Brain microvascular endothelial cell (primary cell): ENCODE results near the gene GLIPR1.
"Not testable (repeated sequence)": the region's sequence is repeated elsewhere in the genome, so short reads cannot be mapped to it uniquely, and the experiment has no call there.

Source experiments
- DNase-seq: peaks from one replicate; pipeline ENCODE4 v3.0.0-alpha.2; 2020
- H3K27ac ChIP-seq: fragments of 250-450 bp; sonication (Bioruptor Pico); 2 replicates; pipeline ENCODE4 v1.5.1; 2020; ENCODE audit warnings: mild to moderate bottlenecking, moderate library complexity
- H3K27me3 ChIP-seq: fragments of 250-450 bp; sonication (Bioruptor Pico); replicated peaks from 2 replicates; pipeline ENCODE4 v1.5.1; 2020; ENCODE audit warnings: mild to moderate bottlenecking
- H3K36me3 ChIP-seq: fragments of 250-450 bp; sonication (Bioruptor Pico); replicated peaks from 2 replicates; pipeline ENCODE4 v1.5.1; 2020; ENCODE audit warnings: mild to moderate bottlenecking
- H3K4me3 ChIP-seq: 2 replicates; pipeline ENCODE4 v1.5.1; 2011; ENCODE audit warnings: low read depth, mild to moderate bottlenecking, control low read depth, low read length, moderate library complexity
- in situ Hi-C: cut with HindIII; loops from 2 replicates; pipeline ENCODE4 v1.10.0; 2017; ENCODE audit warnings: low sequenced_read_pairs, low pct_ligation_motif_present
- TF ChIP-seq, protein P1 (sequence below): IDR thresholded peaks from 2 replicates; pipeline ENCODE4 v1.5.1; 2011; ENCODE audit warnings: low read depth, mild to moderate bottlenecking, moderate library complexity, low read length, control low read depth, inconsistent platforms; ENCODE audit errors: missing control alignments

GLIPR1 gene

DNA sequence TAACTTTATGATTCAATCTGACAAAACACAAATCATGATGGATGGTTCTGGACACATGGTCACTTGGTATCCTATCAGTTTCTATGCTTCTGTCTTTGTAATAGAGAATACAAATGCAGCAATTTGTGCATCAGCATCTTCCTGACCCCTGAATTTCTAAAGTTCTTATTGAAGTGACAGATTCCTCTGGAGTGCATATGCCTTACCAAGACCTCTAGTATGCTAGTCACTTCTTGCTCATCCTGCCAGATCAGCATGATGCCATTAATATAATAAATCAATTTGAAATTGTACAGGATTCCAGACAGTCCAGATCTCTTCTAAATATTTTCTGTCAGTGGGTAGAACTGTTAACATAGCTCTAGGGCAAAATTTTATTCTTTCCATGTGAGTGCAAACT, 40.6 kb upstream of the GLIPR1 start:
- Histone ChIP-seq H3K4me3 (no peak overlapping the region), H3K36me3 (no peaks in the 10 kb centered on the region), H3K27ac (no peak overlapping the region), H3K27me3 (no peaks in the 10 kb centered on the region)
- DNase-seq = no peak
- in situ Hi-C loops = no loop called here
- TF ChIP-seq, protein P1, sequence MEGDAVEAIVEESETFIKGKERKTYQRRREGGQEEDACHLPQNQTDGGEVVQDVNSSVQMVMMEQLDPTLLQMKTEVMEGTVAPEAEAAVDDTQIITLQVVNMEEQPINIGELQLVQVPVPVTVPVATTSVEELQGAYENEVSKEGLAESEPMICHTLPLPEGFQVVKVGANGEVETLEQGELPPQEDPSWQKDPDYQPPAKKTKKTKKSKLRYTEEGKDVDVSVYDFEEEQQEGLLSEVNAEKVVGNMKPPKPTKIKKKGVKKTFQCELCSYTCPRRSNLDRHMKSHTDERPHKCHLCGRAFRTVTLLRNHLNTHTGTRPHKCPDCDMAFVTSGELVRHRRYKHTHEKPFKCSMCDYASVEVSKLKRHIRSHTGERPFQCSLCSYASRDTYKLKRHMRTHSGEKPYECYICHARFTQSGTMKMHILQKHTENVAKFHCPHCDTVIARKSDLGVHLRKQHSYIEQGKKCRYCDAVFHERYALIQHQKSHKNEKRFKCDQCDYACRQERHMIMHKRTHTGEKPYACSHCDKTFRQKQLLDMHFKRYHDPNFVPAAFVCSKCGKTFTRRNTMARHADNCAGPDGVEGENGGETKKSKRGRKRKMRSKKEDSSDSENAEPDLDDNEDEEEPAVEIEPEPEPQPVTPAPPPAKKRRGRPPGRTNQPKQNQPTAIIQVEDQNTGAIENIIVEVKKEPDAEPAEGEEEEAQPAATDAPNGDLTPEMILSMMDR = no peak

DNA sequence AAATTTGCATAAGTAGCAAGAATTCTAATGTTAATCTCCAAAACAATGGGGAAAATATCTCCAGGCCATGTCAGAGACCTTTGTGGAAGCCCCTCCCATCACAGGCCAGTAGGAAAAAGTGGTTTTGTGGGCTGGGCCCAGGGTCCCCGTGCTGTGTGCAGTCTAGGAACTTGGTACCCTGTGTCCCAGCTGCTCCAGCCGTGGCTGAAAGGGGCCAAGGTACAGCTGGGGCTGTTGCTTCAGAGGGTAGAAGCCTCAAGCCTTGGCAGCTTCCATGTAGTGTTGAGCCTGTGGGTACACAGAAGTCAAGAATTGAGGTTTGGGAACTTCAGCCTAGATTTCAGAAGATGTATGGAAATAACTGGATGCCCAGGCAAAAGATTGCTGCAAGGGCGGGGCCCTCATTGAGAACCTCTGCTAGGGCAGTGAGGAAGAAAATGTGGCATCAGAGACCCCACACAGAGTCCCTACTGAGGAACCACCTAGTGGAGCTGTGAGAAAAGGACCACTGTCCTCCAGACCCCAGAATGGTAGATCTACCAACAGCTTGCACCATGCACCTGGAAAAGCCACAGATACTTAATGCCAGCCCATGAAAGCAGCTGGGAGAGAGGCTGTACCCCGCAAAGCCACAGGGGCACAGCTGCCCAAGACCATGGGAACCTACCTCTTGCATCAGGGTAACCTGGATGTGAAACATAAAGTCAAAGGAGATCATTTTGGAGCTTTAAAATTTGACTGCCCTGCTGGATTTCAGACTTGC, 38.7 kb upstream of the GLIPR1 start:
- H3K36me3 ChIP-seq, H3K4me3 ChIP-seq, DNase-seq, H3K27me3 ChIP-seq, H3K27ac ChIP-seq, in situ Hi-C loops: not testable (repeated sequence)

DNA sequence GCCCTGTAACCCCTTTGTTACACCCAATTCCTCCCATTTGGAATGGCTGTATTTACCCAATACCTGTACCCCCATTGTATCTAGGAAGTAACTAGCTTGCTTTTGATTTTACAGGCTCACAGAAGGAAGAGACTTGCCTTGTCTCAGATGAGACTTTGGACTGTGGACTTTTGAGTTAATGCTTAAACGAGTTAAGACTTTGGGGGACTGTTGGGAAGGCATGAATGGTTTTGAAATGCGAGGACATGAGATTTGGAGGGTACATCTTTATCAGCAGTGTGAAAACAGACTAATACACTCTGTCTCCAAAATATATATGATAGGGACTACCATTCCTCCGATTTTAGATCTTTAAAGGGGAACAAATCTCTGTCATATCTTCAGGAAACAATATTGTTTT, 38.1 kb upstream of the GLIPR1 start:
- DNase-seq, in situ Hi-C loops, H3K27me3 ChIP-seq, H3K27ac ChIP-seq, H3K36me3 ChIP-seq, H3K4me3 ChIP-seq: not testable (repeated sequence)

GRCh38 chr12:75443709-75444108, 36.8 kb upstream of the GLIPR1 start:
- Histone ChIP-seq H3K27me3 (no peaks in the 10 kb centered on the region), H3K4me3 (no peak overlapping the region), H3K27ac (no peak overlapping the region), H3K36me3 (no peaks in the 10 kb centered on the region)
- TF ChIP-seq, protein P1 = no peak
- in situ Hi-C loops = no loop called here
- DNase-seq = no peak

- in situ Hi-C loops = no loop called here
- no peak overlapping the region for H3K4me3 ChIP-seq
- H3K36me3 ChIP-seq = no peaks in the 10 kb centered on the region
- TF ChIP-seq, protein P1 = no peak
- no peaks in the 10 kb centered on the region for H3K27me3 ChIP-seq
- DNase-seq = peak; percentile 56
- H3K27ac ChIP-seq = peak overlapping the region; percentile 31
These were observed 36.0 kb upstream of the GLIPR1 start for GRCh38 chr12:75444429-75445136.

GRCh38 chr12:75445137-75445507, 35.4 kb upstream of the GLIPR1 start:
- DNase-seq, H3K4me3 ChIP-seq, H3K27me3 ChIP-seq, in situ Hi-C loops, H3K27ac ChIP-seq, H3K36me3 ChIP-seq: not testable (repeated sequence)

- TF ChIP-seq, protein P1 = no peak
These were observed 33.7 kb upstream of the GLIPR1 start for GRCh38 chr12:75446857-75447256.

More at GRCh38 chr12:75446857-75447256, 33.7 kb upstream of the GLIPR1 start:
- Histone ChIP-seq H3K4me3 (no peak overlapping the region), H3K36me3 (no peaks in the 10 kb centered on the region), H3K27me3 (no peaks in the 10 kb centered on the region), H3K27ac (peak overlapping the region; percentile 59)
- peak; percentile 31 for DNase-seq
- in situ Hi-C loops = no loop called here
